ENCODE results near the gene KCNIP4. TPM values are rescaled to one million over a fixed set of nuclear protein-coding genes. Genes with fewer than 3 reads are reported as not detected.

The KCNIP4 gene
- total and polyA plus RNA-seq, 2 experiments from 2014 or later = 0.69 to 1.00 TPM

- Histone ChIP-seq H4K20me1 (ENCODE audit: insufficient read depth, poor library complexity, severe bottlenecking) (no peaks in the 10 kb centered on the region), H3K36me3 (replicated peaks; ENCODE audit: insufficient read depth, low read depth) (no peaks in the 10 kb centered on the region), H3K9me2 (replicated peaks; ENCODE audit: insufficient read depth) (no peaks in the 10 kb centered on the region), H3K4me1 (ENCODE audit: insufficient read depth) (no peaks in the 10 kb centered on the region), H3K9me3 (ENCODE audit: low read depth) (no peaks in the 10 kb centered on the region), H3K27me3 (no peaks in the 10 kb centered on the region), H3K4me2 (no peak overlapping the region), H3K27ac (no peak overlapping the region), H3K4me3 (no peak overlapping the region), H2AFZ (no peak overlapping the region), H3K79me2 (no peaks in the 10 kb centered on the region)
- no peak for DNase-seq (ENCODE audit: low spot score)
- WGBS (ENCODE audit: low lambda C conversion rate, missing lambda C conversion rate) = 84% methylated on average over 1 of the region's 1 CpG
- TF ChIP-seq EZH2phosphoT487 (IDR thresholded peaks at IDR 0.05; ENCODE audit: low read depth, severe bottlenecking, unreplicated experiment) (no peak), EZH2 (IDR thresholded peaks at IDR 0.05; ENCODE audit: borderline replicate concordance) (no peak)
- TF ChIP-seq, protein P1, sequence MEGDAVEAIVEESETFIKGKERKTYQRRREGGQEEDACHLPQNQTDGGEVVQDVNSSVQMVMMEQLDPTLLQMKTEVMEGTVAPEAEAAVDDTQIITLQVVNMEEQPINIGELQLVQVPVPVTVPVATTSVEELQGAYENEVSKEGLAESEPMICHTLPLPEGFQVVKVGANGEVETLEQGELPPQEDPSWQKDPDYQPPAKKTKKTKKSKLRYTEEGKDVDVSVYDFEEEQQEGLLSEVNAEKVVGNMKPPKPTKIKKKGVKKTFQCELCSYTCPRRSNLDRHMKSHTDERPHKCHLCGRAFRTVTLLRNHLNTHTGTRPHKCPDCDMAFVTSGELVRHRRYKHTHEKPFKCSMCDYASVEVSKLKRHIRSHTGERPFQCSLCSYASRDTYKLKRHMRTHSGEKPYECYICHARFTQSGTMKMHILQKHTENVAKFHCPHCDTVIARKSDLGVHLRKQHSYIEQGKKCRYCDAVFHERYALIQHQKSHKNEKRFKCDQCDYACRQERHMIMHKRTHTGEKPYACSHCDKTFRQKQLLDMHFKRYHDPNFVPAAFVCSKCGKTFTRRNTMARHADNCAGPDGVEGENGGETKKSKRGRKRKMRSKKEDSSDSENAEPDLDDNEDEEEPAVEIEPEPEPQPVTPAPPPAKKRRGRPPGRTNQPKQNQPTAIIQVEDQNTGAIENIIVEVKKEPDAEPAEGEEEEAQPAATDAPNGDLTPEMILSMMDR (IDR thresholded peaks at IDR 0.05; ENCODE audit: poor library complexity) = no peak
Observed at GRCh38 chr4:21013501-21013900, 935.1 kb downstream of the KCNIP4 start.

DNA sequence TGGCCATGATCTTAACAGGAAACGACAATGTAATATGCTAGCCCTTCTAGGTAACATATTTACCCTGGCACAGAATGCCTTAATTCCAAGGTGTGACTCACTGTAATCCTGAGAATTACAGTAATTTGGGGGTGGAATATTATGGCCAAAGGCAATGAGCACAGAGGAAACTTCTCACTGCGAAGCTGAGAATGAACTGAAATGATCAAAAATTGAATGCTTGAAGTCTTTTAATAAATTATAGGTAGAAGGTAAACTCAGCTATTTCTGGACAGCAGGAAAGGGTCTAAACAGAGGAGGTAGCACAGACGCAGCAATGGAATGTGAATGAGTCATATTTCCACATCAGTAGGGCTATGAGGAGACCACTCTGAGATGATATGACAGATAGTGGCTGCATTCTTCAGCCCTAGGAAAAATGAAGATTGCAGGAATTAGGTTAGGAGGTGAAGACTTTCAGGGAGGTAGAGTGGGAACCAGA, 935.7 kb downstream of the KCNIP4 start:
- H3K9me2 ChIP-seq (replicated peaks; ENCODE audit: insufficient read depth) = no peaks in the 10 kb centered on the region
- no peaks in the 10 kb centered on the region for H3K36me3 ChIP-seq (replicated peaks; ENCODE audit: insufficient read depth, low read depth)
- no peaks in the 10 kb centered on the region for H3K27me3 ChIP-seq
- no peak overlapping the region for H2AFZ ChIP-seq
- no peak overlapping the region for H3K27ac ChIP-seq
- H3K4me2 ChIP-seq = no peak overlapping the region
- DNase-seq (ENCODE audit: low spot score) = no peak
- H3K4me3 ChIP-seq = no peak overlapping the region
- H3K79me2 ChIP-seq = no peaks in the 10 kb centered on the region
- TF ChIP-seq EZH2 (IDR thresholded peaks at IDR 0.05; ENCODE audit: borderline replicate concordance) (no peak), EZH2phosphoT487 (IDR thresholded peaks at IDR 0.05; ENCODE audit: low read depth, severe bottlenecking, unreplicated experiment) (no peak)
- TF ChIP-seq, protein P1 (IDR thresholded peaks at IDR 0.05; ENCODE audit: poor library complexity) = no peak
- H3K4me1 ChIP-seq (ENCODE audit: insufficient read depth) = no peaks in the 10 kb centered on the region
- H4K20me1 ChIP-seq (ENCODE audit: insufficient read depth, poor library complexity, severe bottlenecking) = no peaks in the 10 kb centered on the region
- no peaks in the 10 kb centered on the region for H3K9me3 ChIP-seq (ENCODE audit: low read depth)
- 63% methylated on average over 3 of the region's 3 CpGs for WGBS (ENCODE audit: low lambda C conversion rate, missing lambda C conversion rate)

- Histone ChIP-seq H4K20me1 (ENCODE audit: insufficient read depth, poor library complexity, severe bottlenecking) (no peaks in the 10 kb centered on the region), H3K9me2 (replicated peaks; ENCODE audit: insufficient read depth) (no peaks in the 10 kb centered on the region), H3K4me1 (ENCODE audit: insufficient read depth) (no peaks in the 10 kb centered on the region), H3K36me3 (replicated peaks; ENCODE audit: insufficient read depth, low read depth) (no peaks in the 10 kb centered on the region), H2AFZ (no peak overlapping the region), H3K27ac (no peak overlapping the region), H3K79me2 (no peaks in the 10 kb centered on the region), H3K9me3 (ENCODE audit: low read depth) (no peaks in the 10 kb centered on the region), H3K27me3 (no peaks in the 10 kb centered on the region), H3K4me3 (no peak overlapping the region), H3K4me2 (no peak overlapping the region)
- WGBS (ENCODE audit: low lambda C conversion rate, missing lambda C conversion rate) = 85% methylated on average over 3 of the region's 3 CpGs
- TF ChIP-seq EZH2 (IDR thresholded peaks at IDR 0.05; ENCODE audit: borderline replicate concordance) = no peak
- TF ChIP-seq, protein P1 (IDR thresholded peaks at IDR 0.05; ENCODE audit: poor library complexity) = no peak
- TF ChIP-seq EZH2phosphoT487 (IDR thresholded peaks at IDR 0.05; ENCODE audit: low read depth, severe bottlenecking, unreplicated experiment) = no peak
- DNase-seq (ENCODE audit: low spot score) = no peak
Observed at GRCh38 chr4:21011106-21011505, 937.5 kb downstream of the KCNIP4 start.

GRCh38 chr4:21009956-21010355, 938.6 kb downstream of the KCNIP4 start:
- TF ChIP-seq EZH2 (IDR thresholded peaks at IDR 0.05; ENCODE audit: borderline replicate concordance) (no peak), EZH2phosphoT487 (IDR thresholded peaks at IDR 0.05; ENCODE audit: low read depth, severe bottlenecking, unreplicated experiment) (no peak)
- TF ChIP-seq, protein P1 (IDR thresholded peaks at IDR 0.05; ENCODE audit: poor library complexity) = no peak
- H3K27me3 ChIP-seq = no peaks in the 10 kb centered on the region
- no peak for DNase-seq (ENCODE audit: low spot score)
- H3K79me2 ChIP-seq = no peaks in the 10 kb centered on the region
- H3K4me1 ChIP-seq (ENCODE audit: insufficient read depth) = no peaks in the 10 kb centered on the region
- no peaks in the 10 kb centered on the region for H4K20me1 ChIP-seq (ENCODE audit: insufficient read depth, poor library complexity, severe bottlenecking)
- H3K9me3 ChIP-seq (ENCODE audit: low read depth) = no peaks in the 10 kb centered on the region
- no peaks in the 10 kb centered on the region for H3K36me3 ChIP-seq (replicated peaks; ENCODE audit: insufficient read depth, low read depth)
- no peak overlapping the region for H3K4me3 ChIP-seq
- H3K9me2 ChIP-seq (replicated peaks; ENCODE audit: insufficient read depth) = no peaks in the 10 kb centered on the region
- no peak overlapping the region for H2AFZ ChIP-seq
- 85% methylated on average over 4 of the region's 4 CpGs for WGBS (ENCODE audit: low lambda C conversion rate, missing lambda C conversion rate)
- H3K4me2 ChIP-seq = no peak overlapping the region
- H3K27ac ChIP-seq = no peak overlapping the region

All from hepatocyte (in vitro differentiated cells).